ENCODE data around the gene ODAD3. TPM values are rescaled to one million over a fixed set of nuclear protein-coding genes. Genes with fewer than 3 reads are reported as not detected.

Gene ODAD3
- total and polyA plus RNA-seq, 10 of the 15 experiments (the other 5 are each of a cell fraction or from before 2014, with no cell fraction given) = 0.11 to 0.39 (median 0.28) TPM; not detected in 7

DNA sequence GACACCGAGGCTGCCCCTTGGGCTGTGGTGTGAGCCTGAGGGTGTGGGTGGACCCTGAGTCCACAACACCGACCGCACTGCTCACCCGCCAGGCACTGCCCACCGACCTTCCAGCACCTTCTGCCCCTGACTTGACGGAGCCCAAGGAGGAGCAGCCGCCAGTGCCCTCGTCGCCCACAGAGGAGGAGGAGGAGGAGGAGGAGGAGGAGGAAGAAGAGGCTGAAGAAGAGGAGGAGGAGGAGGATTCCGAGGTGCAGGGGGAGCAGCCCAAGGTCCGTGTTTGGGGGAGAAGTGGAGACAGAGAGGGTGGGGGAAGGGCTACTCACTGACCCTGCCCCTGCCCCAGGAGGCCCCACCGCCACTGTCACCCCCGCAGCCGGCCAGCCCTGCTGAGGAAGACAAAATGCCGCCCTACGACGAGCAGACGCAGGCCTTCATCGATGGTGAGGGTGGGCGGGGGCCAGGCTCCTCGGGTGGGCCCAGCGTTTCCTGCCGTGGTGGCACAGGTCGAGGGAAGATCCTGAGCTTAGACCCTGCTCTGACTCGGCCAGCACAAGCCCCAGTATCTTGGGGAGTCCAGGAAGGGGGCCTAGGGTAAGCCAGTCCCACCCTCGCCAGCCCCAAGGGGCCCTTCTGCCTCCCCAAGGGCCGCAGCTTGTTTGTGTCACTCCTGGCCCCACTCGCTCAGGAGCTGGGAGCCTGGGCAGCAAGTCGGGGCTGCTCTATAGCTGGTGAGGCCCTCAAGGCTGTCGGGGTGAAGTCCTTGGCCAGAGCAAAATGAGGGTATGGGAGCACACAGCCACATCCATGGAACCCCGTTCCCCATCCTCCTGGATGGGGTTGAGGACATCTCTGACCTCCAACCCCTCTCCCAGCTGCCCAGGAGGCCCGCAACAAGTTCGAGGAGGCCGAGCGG, 12.7 kb upstream of the ODAD3 start:
- BruUV-seq (replicated peaks) = no TSS peak
- RAD21 ChIA-PET (ENCODE audit: unreplicated experiment) = interaction anchor here (0.6 to 1.5 kb wide), 4 partner anchors 20 to 484 kb away, joined by 3 read pairs; partner anchors contain the start of gene SWSAP1
- no peak overlapping the region for H3K4me3 ChIP-seq
- peaks cover 4 to 35% of the 10 kb centered on the region in 2 experiments; a peak in 3 of 4 replicates for H3K36me3 ChIP-seq (ENCODE audit: control insufficient read depth in 2 of 2, insufficient read depth in 2 of 2, low read length in 1 of 2)
- H3K27ac ChIP-seq (ENCODE audit: control insufficient read depth, insufficient read depth) = no peak overlapping the region
- in situ Hi-C loops (cut with MboI) (no loop called here), intact Hi-C loops (cut with micrococcal nuclease; ENCODE audit: unreplicated experiment) (loop anchor here (2.0 kb wide), 1 partner anchor 67 kb away; no protein-coding TSS in a partner anchor)
- no peak overlapping the region for H3K9ac ChIP-seq (ENCODE audit: control insufficient read depth, insufficient read depth, low read length)
- 0 out of 2 replicates have a peak, but pooled peaks cover 4% of the 10 kb centered on the region for H3K4me1 ChIP-seq (ENCODE audit: control insufficient read depth, insufficient read depth, low read length)
- ATAC-seq (no peak), FAIRE-seq (no peak), DNase-seq (ENCODE audit: low read depth, low spot score) (no peak)
- TF ChIP-seq PAX5 (IDR thresholded peaks at IDR 0.05; ENCODE audit: borderline replicate concordance, low read depth, low read length) (no peak), CREB1 (IDR thresholded peaks at IDR 0.05; ENCODE audit: low read depth) (no peak), ZZZ3 (IDR thresholded peaks at IDR 0.05; ENCODE audit: control insufficient read depth, insufficient read length, low read depth) (no peak), NFIC (IDR thresholded peaks at IDR 0.05; ENCODE audit: low read depth, low read length) (no peak), DPF2 (IDR thresholded peaks at IDR 0.05) (no peak), MXI1 (IDR thresholded peaks at IDR 0.05; ENCODE audit: low read depth, low read length) (no peak), MYB (IDR thresholded peaks at IDR 0.05; ENCODE audit: borderline replicate concordance, low read depth, low read length) (no peak), NR2C2 (IDR thresholded peaks at IDR 0.05; ENCODE audit: borderline replicate concordance, control insufficient read depth, insufficient read length, low read depth) (no peak), POLR2A (IDR thresholded peaks at IDR 0.05; ENCODE audit: low read depth, low read length) (no peak), YY1 (IDR thresholded peaks at IDR 0.05; ENCODE audit: low read depth, low read length) (no peak), ATF7 (IDR thresholded peaks at IDR 0.05; ENCODE audit: low read depth) (no peak), RCOR1 (conservative IDR thresholded peaks at IDR 0.05; ENCODE audit: low read depth, low read length) (no peak), STAT3 (IDR thresholded peaks at IDR 0.05; ENCODE audit: low read depth, low read length) (no peak)
- TF ChIP-seq, protein P1, sequence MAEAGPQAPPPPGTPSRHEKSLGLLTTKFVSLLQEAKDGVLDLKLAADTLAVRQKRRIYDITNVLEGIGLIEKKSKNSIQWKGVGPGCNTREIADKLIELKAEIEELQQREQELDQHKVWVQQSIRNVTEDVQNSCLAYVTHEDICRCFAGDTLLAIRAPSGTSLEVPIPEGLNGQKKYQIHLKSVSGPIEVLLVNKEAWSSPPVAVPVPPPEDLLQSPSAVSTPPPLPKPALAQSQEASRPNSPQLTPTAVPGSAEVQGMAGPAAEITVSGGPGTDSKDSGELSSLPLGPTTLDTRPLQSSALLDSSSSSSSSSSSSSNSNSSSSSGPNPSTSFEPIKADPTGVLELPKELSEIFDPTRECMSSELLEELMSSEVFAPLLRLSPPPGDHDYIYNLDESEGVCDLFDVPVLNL (IDR thresholded peaks at IDR 0.05; ENCODE audit: low read depth, low read length) = no peak
- TF ChIP-seq, protein P2, sequence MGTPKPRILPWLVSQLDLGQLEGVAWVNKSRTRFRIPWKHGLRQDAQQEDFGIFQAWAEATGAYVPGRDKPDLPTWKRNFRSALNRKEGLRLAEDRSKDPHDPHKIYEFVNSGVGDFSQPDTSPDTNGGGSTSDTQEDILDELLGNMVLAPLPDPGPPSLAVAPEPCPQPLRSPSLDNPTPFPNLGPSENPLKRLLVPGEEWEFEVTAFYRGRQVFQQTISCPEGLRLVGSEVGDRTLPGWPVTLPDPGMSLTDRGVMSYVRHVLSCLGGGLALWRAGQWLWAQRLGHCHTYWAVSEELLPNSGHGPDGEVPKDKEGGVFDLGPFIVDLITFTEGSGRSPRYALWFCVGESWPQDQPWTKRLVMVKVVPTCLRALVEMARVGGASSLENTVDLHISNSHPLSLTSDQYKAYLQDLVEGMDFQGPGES (IDR thresholded peaks at IDR 0.05) = no peak
- TF ChIP-seq, protein P3, sequence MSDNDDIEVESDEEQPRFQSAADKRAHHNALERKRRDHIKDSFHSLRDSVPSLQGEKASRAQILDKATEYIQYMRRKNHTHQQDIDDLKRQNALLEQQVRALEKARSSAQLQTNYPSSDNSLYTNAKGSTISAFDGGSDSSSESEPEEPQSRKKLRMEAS (IDR thresholded peaks at IDR 0.05; ENCODE audit: low read depth, low read length) = no peak
- TF ChIP-seq, protein P4, sequence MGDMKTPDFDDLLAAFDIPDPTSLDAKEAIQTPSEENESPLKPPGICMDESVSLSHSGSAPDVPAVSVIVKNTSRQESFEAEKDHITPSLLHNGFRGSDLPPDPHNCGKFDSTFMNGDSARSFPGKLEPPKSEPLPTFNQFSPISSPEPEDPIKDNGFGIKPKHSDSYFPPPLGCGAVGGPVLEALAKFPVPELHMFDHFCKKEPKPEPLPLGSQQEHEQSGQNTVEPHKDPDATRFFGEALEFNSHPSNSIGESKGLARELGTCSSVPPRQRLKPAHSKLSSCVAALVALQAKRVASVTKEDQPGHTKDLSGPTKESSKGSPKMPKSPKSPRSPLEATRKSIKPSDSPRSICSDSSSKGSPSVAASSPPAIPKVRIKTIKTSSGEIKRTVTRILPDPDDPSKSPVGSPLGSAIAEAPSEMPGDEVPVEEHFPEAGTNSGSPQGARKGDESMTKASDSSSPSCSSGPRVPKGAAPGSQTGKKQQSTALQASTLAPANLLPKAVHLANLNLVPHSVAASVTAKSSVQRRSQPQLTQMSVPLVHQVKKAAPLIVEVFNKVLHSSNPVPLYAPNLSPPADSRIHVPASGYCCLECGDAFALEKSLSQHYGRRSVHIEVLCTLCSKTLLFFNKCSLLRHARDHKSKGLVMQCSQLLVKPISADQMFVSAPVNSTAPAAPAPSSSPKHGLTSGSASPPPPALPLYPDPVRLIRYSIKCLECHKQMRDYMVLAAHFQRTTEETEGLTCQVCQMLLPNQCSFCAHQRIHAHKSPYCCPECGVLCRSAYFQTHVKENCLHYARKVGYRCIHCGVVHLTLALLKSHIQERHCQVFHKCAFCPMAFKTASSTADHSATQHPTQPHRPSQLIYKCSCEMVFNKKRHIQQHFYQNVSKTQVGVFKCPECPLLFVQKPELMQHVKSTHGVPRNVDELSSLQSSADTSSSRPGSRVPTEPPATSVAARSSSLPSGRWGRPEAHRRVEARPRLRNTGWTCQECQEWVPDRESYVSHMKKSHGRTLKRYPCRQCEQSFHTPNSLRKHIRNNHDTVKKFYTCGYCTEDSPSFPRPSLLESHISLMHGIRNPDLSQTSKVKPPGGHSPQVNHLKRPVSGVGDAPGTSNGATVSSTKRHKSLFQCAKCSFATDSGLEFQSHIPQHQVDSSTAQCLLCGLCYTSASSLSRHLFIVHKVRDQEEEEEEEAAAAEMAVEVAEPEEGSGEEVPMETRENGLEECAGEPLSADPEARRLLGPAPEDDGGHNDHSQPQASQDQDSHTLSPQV (IDR thresholded peaks at IDR 0.05) = no peak
- no peaks in the 10 kb centered on the region for H3K79me2 ChIP-seq (ENCODE audit: control insufficient read depth, insufficient read depth, low read length)
- H3K9me3 ChIP-seq (replicated peaks; ENCODE audit: control insufficient read depth, insufficient read depth, low read length) = no peaks in the 10 kb centered on the region
- no peaks in the 10 kb centered on the region for H3K27me3 ChIP-seq (replicated peaks in 1 of 2; ENCODE audit: control insufficient read depth in 2 of 2, insufficient read depth in 2 of 2, low read length in 1 of 2)
- no peaks in the 10 kb centered on the region for H4K20me1 ChIP-seq (ENCODE audit: control insufficient read depth, insufficient read depth)
- POLR2A ChIA-PET = no interaction called here
- H2AFZ ChIP-seq (ENCODE audit: control insufficient read depth, low read depth, low read length) = no peak overlapping the region
- 74% methylated on average over 30 of the region's 35 CpGs for WGBS (ENCODE audit: insufficient coverage, insufficient replicate concordance, low lambda C conversion rate, missing lambda C conversion rate)
- H3K4me2 ChIP-seq (ENCODE audit: control insufficient read depth, insufficient read depth) = no peak overlapping the region
- SMC1A ChIA-PET (ENCODE audit: uncharacterized antibody, unreplicated experiment) = no interaction called here
- CTCF ChIA-PET = interaction anchor here (0.5 to 3.1 kb wide), 5 partner anchors 35 to 121 kb away, joined by 3 to 10 read pairs (median 3); partner anchors contain the start of gene SWSAP1

All from GM12878 (cell line).